NCI-H226 (cell line): ENCODE data around the gene PPP1R3E.
"Not testable (repeated sequence)": the region's sequence is repeated elsewhere in the genome, so short reads cannot be mapped to it uniquely, and the experiment has no call there.

Source experiments
- DNase-seq: peaks from one replicate; pipeline ENCODE4 v3.0.0-alpha.2; 2015

Gene PPP1R3E

DNA sequence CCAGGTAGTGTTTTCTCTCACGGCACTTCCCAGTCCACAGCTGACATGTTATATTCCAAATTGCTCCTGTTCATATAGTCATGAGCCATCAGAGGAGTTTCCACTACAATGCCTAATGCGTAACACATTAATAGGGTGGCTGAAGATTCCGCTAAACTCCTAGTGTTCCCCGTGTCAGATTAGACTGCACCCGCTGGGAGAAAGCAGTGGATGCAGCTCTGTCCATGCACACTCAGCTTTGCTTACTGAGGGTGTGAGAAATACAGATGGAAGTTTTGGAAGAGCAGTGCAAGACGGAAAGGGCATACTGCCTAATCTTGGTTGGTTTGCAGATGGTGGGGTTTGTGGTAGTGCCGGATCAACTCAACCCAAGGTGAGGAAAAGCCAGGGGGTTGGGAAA lies 5.6 kb downstream of the PPP1R3E start:
- no peak for DNase-seq

DNA sequence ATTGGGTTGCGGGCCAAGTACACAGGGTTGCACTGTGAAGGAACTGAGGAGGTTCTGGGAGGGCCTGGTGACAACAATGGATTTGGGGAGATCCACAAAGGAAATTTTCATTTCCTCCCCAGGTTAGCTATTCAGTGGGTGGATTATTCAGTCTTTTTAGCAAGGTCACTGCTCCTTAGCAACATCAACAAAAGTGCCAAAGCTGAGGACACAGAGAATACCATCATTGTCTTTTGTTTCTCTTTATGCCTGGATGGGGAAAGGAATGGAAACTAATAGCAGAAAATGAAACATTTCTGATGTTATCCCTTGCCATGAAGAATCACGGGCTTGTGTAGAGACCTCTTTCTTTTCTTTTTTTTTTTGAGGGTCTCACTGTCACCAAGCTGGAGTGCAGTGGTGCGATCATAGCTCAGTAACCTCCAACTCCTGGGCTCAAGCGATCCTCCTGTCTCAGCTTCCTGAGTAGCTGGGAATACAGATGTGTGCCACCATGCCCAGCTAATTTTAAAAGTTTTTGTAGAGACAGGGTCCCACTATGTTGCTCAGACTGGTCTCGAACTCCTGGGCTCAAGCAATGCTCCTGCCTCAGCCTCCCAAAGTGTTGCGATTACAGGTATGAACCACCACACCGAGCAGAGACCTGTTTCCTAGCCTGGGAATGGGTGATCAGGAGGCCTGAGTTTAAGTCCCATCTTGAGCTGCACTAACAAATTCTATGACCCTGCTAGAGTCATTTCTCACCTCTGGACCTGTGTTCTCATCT lies 6.5 kb downstream of the PPP1R3E start:
- DNase-seq = no peak

DNA sequence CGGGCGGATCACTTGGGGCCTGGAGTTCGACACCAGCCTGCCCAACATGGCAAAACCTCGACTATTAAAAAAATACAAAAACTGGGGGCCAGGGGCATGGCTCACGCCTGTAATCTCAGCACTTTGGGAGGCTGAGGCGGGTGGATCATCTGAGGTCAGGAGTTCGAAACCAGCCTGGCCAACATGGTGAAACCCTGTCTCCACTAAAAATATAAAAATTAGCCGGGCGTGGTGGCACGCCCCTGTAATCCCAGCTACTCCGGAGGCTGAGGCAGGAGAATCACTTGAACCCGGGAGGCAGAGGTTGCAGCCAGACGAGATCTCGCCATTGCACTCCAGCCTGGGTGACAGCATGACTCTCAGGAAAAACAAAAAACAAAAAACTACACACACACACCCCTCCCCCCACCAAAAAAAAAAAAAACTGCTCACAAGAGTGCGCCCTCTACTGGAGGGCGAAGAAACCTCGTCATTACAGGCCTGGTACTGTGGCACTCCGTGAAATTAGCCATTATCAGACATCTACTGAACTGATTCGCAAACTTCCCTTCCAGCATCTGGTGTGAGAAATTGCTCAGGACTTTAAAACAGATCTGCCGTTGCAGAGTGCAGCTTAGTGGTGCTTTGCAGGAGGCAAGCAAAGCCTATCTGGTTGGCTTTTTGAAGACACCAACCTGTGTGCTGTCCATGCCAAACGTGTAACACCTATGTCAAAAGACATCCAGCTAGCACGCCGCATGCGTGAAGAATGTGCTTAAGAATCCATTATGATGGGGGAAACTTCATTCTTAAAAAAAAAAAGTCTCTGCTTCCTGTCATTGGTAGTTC lies 7.7 kb downstream of the PPP1R3E start:
- DNase-seq = no peak

DNA sequence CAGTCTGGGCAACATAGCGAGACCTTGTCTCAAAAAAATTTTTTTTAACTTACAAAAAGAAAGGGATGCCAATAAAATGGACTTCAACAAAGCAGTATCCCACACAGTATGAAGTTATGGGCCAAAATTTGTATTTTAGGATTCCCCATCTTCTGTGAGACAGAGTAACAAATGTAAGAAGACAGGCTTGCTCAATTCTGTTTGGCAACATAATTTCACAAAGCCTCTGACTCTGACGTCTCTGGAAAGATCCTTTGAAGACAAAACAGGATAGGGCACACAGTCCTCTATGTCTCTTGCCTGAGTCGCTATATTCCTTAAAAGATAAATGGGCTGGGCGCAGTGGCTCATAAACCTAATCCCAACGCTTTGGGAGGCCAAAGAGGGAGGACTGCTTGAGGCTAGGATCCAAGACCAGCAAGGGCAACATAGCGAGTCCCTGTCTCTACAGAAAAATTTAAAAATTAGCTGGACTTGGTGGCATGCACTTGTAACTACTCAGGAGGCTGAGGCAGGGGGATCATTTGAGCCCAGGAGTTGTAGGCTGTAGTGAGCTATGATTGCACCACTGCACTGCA lies 15.7 kb downstream of the PPP1R3E start:
- DNase-seq = no peak

DNA sequence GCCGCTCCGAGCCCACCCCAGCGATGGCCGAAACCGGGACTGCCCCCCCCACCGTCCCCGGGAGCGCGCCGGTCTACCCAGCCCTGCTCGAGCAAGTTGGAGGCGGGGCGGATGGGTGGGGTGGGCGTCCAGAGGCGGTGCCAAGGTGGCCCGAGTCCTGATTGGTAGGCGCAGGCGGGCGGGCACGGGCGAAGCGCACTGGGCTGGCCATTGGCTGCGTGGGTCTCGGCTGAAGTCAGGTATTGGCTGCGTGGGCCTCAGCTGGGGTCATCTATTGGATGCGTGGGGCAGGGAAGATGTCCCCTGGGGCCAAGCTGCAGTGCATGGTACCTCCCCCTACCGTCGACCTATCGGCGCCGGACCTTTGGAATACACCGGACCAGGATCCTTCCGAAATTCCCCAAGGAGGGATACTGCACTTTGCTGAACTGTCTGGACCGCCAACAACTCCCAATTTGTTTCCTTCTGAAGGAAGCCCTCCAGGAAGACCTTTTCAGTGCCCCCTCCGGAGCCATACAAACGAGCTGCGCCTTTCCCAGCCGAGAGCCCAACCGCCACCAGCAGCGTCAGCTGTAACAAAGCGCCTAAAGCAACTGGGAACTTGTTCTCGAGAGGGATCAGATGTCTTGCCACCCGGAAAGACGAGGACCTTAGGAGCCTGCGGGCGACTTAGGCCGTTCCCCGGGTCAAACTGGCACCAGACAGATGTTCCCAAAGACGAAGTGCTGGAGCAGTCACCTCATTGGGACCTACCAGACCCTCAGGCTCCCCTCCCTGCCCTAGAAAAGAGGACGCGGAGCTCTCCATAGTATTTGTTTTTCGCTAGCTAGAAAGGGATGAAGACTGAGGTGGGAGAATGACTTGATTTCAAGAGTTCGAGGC lies 16.4 kb downstream of the PPP1R3E start, which contains the start of gene HOMEZ:
HOMEZ (minus strand) TSS at position 113 of the 882 bp plus-strand sequence. CDS start 180 bp downstream, outside the sequence.
- peak; percentile 98 for DNase-seq

DNA sequence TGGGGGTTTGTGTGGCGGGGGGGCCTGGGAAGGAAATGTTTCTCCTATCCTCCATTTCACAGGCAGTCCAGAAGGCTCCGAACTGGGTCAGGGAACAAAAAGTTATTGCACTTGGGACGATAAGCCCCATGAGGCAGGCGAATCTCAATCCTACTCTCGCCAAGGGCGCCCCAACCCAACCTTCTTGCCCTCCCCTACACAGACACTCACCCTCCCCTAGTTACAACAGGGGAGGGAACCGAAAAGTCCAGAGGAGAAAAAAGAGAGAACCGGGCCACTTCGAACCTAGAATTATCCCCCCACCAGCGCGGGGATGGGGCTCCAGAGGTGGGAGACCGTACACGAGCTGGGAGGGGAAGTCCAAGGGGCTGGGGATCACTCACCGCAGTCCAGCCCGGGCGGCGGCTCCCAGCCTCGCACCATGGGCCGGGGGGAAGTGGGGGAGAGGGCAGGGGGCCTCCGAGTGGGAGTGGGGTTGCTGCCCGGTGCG lies 17.1 kb downstream of the PPP1R3E start:
- DNase-seq = no peak

DNA sequence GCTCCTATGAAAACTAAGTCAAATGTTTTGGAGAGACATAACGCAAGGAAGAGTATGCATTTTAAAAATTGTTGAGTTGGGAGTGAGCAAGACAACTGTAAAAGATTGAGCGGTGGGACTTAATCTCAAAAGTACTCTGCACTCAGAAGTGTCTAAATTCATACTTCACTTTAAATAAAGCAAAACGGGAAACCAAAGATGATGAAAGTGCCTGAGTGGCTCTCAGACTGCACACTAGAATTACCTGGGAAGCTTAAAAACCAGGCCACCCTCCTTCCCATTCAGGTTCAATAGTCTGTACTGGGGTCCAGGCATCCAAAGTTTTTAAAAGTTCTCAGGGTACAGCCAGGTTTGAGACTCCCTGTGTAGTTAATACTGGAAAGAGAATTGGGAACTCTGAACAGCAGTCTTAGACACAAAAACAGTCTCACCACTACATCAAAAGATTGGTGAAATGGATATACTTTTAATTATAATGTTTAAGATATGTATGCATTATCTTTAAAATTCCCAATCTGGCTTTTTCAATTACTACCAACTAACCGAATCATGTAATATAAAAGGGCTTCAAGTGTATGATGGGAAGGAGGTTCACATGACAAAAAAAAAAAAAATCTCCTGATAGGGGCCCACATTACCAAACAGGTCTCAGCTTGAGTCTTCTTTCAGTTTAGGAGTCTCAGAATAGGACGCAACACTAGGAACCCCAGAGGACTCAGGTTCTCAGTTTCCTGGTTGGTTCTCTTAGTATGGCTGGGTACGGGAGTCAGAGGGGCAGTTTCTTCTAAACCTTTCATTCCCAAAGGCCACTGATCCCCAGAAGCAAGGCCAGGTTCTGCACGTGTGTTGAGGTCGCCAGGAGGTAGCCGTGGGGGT lies 17.8 kb downstream of the PPP1R3E start:
- DNase-seq = no peak

DNA sequence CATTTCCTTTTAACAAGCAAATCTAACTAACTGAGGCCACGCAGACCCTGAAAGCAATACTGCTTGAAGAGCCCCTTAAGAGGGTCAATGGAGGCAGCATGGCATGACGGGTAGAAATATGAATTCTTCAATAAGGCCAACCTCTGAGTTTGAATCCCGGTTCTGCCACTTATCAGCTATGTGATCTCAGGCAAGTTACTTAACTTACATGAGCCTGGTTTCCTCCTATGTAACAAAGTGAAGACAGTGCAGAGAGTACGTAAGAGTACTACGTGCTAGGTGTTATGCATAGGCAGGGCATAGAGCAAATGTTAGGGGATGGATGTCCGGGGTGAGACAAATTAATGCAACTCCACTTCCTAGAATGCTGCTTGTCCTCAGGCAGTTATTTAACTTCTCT lies 21.4 kb downstream of the PPP1R3E start:
- DNase-seq = no peak

DNA sequence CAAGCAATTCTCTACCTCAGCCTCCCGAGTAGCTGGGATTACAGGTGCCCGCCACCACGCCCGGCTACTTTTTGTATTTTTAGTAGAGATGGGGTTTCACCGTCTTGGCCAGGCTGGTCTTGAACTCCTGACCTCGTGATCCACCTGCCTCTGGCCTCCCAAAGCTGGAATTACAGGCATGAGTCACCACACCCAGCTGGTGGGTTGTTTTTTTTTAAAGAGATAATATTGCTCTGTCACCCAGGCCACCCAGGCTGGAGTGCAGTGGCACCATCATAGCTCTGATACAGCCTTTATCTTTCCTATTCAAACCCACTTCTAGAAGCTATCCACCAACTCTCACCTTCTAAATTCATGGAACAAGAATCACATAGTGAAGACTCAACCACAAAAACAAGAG lies 24.7 kb downstream of the PPP1R3E start:
- not testable (repeated sequence) for DNase-seq

DNA sequence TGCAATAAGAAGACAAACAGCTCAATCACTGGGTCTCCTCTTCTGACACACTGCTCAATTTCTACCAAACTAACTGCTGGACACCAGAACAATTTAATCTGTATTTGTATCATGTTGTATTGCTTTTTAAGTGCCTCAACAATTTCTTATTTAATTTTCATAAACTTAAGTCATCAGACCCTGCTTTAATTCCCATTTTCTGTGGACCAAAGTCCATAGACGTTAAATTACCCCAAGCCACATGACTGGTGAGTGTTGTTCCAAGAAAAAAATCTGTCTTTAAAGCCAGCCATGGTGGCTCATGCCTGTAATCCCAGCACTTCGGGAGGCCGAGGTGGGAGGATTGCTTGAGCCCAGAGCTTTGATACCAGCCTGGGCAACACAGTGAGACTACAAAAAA lies 25.5 kb downstream of the PPP1R3E start:
- DNase-seq = no peak

DNA sequence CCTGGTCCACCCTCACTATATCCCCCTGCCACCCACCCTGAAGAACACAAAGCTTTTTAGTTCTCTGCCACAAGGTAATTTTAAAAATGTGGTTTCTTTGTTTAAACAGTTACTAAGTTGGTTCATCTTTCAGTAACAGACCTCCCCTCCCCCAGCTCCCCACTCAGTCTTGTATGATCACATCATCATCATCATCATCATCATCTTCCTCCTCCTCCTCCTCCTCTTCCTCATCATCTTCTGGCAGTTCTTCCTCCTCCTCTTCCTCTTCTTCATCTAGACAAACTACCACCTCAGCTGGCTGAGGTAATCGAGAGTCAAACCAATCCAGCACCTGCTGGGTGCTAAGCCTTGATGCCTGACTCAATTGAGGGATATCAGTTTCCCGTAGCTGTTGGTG lies 27.2 kb downstream of the PPP1R3E start:
- no peak for DNase-seq

DNA sequence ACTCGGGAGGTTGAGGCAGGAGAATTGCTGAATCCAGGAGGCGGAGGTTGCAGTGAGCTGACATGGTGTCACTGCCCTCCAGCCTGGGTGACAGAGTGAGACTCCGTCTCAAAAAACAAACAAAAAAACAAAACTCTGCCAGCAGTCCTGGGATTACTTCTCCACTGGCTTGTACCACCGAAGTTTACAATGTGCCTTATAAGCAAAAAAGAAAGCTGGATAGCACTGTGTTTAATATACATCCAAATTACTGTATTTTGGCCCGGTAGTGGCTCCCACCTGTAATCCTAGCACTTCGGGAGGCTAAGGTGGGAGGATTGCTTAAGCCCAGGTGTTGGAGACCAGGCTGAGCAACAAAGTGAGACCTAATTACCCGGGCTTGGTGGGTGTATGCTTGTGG lies 33.5 kb downstream of the PPP1R3E start:
- DNase-seq = no peak

DNA sequence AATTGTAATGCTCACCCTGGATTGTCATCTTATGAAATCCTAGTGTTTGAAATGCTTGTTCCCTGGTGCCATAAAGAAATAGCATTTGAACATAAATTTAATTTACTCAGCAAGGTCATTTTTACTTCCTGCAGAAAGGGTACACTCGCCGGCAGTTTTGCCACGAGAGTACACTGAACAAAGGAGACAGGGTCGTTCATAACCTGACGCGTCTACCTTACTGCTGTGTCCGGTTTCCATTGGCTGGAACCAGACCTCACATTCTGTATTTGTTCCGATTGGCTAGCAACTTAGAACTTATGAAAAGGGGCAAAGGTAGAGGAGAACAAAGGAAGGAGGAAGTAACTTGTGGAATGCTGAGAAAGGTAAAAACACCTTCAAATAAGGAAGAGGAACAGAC lies 41.8 kb downstream of the PPP1R3E start:
- not testable (repeated sequence) for DNase-seq

DNA sequence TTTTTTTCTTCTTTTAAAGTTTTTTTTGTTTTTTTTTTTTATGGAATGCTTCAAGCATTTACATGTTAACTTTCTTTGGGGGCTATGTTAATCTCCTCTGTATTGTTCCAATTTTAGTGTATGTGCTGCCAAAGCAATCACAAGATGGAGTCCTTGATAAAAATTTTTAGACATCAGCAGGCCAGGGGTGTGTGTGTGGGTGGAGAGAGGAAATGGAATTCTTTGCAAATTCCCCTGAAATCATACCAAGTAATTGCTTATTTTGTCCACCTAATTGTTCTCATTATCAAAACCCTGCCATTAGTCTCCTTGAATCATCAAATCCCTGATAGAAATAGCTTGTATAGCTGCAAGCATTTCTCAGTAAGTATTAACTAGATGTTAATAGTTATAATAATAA lies 43.2 kb downstream of the PPP1R3E start:
- no peak for DNase-seq

DNA sequence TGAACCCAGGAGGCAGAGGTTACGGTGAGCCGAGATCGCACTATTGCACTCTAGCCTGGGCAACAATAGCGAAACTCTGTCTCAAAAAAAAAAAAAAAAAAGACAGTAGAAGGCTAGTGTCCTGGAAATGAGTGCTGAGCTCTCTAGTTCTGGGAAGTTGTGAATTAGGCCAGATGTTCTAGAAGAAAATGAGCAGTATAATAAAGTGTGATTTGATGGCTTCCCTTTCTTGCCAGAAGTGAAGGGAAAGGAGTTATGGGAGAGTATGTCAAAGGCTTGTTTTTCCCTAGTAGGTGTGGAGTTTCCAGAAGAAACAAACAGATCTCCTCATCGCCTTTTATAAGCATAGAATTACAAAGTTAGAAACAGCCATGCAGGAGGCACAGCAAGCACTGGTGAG lies 44.4 kb downstream of the PPP1R3E start:
- DNase-seq = no peak

DNA sequence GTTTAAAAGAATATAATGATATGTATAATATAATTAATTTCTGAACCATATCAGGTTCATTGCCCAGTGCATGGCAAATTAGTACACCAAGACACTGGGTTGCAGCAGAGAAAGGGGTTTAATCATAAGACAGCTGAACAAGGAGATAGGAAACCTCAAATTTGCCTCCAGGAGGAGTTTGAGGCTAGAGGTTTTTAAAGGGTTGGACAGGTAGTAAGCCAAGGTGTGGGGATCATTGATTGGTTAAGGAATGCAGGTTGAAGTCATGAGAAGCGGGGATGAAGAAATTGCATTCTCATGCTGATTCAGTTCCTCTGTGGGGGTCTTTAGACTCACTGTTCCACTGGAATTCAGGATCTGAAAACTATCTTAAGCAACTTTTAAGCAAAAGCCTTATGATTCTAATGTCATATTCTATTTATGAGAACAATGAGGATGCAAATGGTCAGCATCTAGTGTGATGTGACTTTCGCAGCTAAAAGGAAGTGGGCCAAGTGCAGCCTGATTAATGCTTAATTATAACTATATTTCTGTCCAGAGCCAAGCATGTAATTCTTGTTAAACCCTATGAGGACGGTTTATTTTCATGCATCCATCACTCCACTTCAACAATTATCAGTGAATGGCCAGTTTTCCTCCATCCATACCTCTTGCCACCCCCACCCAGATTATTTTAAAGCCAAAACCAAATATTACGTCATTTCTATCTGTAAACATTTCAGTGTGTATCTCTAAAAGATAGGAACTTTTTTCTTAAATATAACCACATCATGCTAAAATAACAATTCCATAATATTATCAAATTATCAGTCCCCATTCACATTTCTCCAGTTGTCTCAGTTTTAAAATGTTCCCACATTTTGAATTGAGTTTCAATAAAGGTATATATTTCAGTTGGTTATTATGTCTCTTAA lies 50.0 kb downstream of the PPP1R3E start:
- peak; percentile 25 for DNase-seq

DNA sequence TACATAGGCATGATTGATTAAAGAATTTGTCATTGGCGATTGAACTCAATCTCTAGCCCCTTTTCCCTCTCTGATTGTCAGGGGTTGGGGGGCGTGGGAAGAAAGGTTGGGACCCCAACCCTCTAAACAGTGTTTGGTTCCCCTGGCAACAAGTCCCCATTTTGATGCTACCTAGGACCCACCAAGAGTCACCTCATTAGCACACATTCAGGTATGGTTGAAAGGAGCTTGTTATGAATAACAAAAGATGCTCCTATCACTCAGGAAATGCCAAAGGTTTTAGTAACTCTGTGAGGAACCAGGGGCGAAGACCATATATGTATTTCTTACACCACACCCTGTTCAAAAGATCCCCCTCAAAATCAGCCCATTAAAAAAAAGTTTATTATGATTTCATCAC lies 50.7 kb downstream of the PPP1R3E start:
- DNase-seq = peak; percentile 23

DNA sequence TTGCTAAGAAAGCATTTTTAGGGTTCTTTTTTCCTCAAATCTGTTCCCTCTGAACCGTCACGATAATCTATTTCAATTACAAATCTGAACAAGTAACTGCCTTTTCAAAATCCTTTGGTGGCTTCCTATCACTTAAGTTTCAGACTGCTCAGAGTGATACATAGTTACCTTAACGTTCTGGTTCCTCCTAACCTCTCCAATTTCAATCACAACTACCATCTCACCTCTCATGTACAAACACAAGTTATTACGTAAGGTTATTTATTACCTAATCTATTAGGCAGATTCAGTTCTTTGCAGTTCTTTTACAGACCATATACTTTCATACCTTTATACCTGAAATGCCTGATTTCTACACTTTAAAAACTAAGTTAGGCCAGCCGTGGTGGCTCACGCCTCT lies 52.8 kb downstream of the PPP1R3E start:
- DNase-seq = no peak

DNA sequence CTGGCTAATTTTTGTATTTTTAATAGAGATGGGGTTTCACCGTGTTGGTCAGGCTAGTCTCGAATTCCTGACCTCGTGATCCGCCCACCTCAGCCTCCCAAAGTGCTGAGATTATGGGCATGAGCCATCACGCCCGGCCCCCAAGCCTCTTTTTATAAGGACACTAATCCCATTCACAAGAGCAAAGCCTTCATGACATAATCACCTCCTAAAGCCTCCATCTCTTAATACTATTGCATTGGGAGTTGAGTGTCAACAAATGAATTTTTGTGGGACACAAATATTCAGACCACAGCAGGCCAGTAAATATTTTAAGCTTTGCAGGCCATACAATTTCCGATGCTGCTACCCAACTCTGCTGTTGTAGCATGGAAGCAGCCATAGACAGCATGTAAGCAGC lies 54.1 kb downstream of the PPP1R3E start:
- DNase-seq = no peak
